Measurements from ENCODE around the gene PPP1R14C.
"Not testable (repeated sequence)": the region's sequence is repeated elsewhere in the genome, so short reads cannot be mapped to it uniquely, and the experiment has no call there.

Gene PPP1R14C

GRCh38 chr6:150142670-150143515 lies at the start of gene PPP1R14C:
Gene PPP1R14C (plus strand): TSS chr6:150143044. CDS start chr6:150143193, 149 bp downstream.
- no peak for DNase-seq (ENCODE audit: low read depth)

GRCh38 chr6:150093397-150093796 lies 49.4 kb upstream of the PPP1R14C start:
- DNase-seq (ENCODE audit: low read depth): no peak

- no peak for DNase-seq (ENCODE audit: low read depth)
Measured at GRCh38 chr6:150098155-150098554, 44.7 kb upstream of the PPP1R14C start.

GRCh38 chr6:150099546-150099945 lies 43.3 kb upstream of the PPP1R14C start:
- no peak for DNase-seq (ENCODE audit: low read depth)

GRCh38 chr6:150099953-150100352 lies 42.9 kb upstream of the PPP1R14C start:
- DNase-seq (ENCODE audit: low read depth): no peak

- DNase-seq (ENCODE audit: low read depth): no peak
Measured at GRCh38 chr6:150100745-150101144, 42.1 kb upstream of the PPP1R14C start.

GRCh38 chr6:150102750-150103270 lies 40.0 kb upstream of the PPP1R14C start:
- DNase-seq (ENCODE audit: low read depth): no peak

GRCh38 chr6:150112233-150112632 lies 30.6 kb upstream of the PPP1R14C start:
- no peak for DNase-seq (ENCODE audit: low read depth)

GRCh38 chr6:150115769-150116168 lies 27.1 kb upstream of the PPP1R14C start:
- DNase-seq (ENCODE audit: low read depth): no peak

- no peak for DNase-seq (ENCODE audit: low read depth)
Measured at GRCh38 chr6:150116200-150116800, 26.5 kb upstream of the PPP1R14C start.

- DNase-seq (ENCODE audit: low read depth): no peak
Measured at GRCh38 chr6:150118203-150118602, 24.6 kb upstream of the PPP1R14C start.

GRCh38 chr6:150118627-150119026 lies 24.2 kb upstream of the PPP1R14C start:
- no peak for DNase-seq (ENCODE audit: low read depth)

GRCh38 chr6:150119173-150119572 lies 23.7 kb upstream of the PPP1R14C start:
- DNase-seq (ENCODE audit: low read depth): no peak

GRCh38 chr6:150123645-150124044 lies 19.2 kb upstream of the PPP1R14C start:
- no peak for DNase-seq (ENCODE audit: low read depth)

- no peak for DNase-seq (ENCODE audit: low read depth)
Measured at GRCh38 chr6:150124235-150124634, 18.6 kb upstream of the PPP1R14C start.

- no peak for DNase-seq (ENCODE audit: low read depth)
Measured at GRCh38 chr6:150126641-150127291, 16.1 kb upstream of the PPP1R14C start.

GRCh38 chr6:150128425-150128824 lies 14.4 kb upstream of the PPP1R14C start:
- DNase-seq (ENCODE audit: low read depth): no peak

- DNase-seq (ENCODE audit: low read depth): no peak
Measured at GRCh38 chr6:150129616-150130505, 13.0 kb upstream of the PPP1R14C start.

GRCh38 chr6:150133686-150134085 lies 9.2 kb upstream of the PPP1R14C start:
- DNase-seq (ENCODE audit: low read depth): no peak

- DNase-seq (ENCODE audit: low read depth): no peak
Measured at GRCh38 chr6:150134280-150134920, 8.4 kb upstream of the PPP1R14C start.

GRCh38 chr6:150137711-150138110 lies 5.1 kb upstream of the PPP1R14C start:
- not testable (repeated sequence) for DNase-seq (ENCODE audit: low read depth)

All from GM04503 (cell line).